MM.1S (cell line): ENCODE results near the gene ACKR2.

Experiments
- DNase-seq: peaks from one replicate; pipeline ENCODE4 v3.0.0-alpha.2; 2015
- H2AFZ ChIP-seq: fragments of 300-600 bp; sonication (generic); 2 replicates; pipeline ENCODE4 v1.6.0; 2016; ENCODE audit warnings: antibody characterized with exemption, low read length
- H3F3A ChIP-seq: fragments of 300-600 bp; sonication (generic); 2 replicates; pipeline ENCODE4 v1.6.1; 2016; ENCODE audit warnings: mild to moderate bottlenecking, antibody characterized with exemption, low read length, moderate library complexity, mixed read lengths; ENCODE audit not compliant: insufficient read depth
- H3K27ac ChIP-seq: fragments of 300-600 bp; sonication (generic); 2 replicates; pipeline ENCODE4 v1.5.1; 2016; ENCODE audit warnings: mild to moderate bottlenecking, low read length
- H3K27me3 ChIP-seq: fragments of 300-600 bp; sonication (generic); replicated peaks from 2 replicates; pipeline ENCODE4 v1.6.0; 2016; ENCODE audit warnings: low read length; ENCODE audit not compliant: insufficient read depth
- H3K36me3 ChIP-seq: fragments of 300-600 bp; sonication (generic); replicated peaks from 2 replicates; pipeline ENCODE4 v1.6.1; 2016; ENCODE audit warnings: mild to moderate bottlenecking, low read length, mixed read lengths; ENCODE audit not compliant: insufficient read depth
- H3K4me1 ChIP-seq: fragments of 300-600 bp; sonication (generic); 2 replicates; pipeline ENCODE4 v1.6.1; 2016; ENCODE audit warnings: low read length, mixed read lengths
- H3K4me2 ChIP-seq: fragments of 300-600 bp; sonication (generic); 2 replicates; pipeline ENCODE4 v1.6.0; 2016; ENCODE audit warnings: low read depth, low read length
- H3K4me3 ChIP-seq: fragments of 300-600 bp; sonication (generic); 2 replicates; pipeline ENCODE4 v1.5.1; 2016; ENCODE audit warnings: low read length, mixed read lengths
- H3K79me2 ChIP-seq: fragments of 300-600 bp; sonication (generic); 2 replicates; pipeline ENCODE4 v1.6.1; 2016; ENCODE audit warnings: mixed run types, low read length, mixed read lengths
- H3K9ac ChIP-seq: fragments of 300-600 bp; sonication (generic); 2 replicates; pipeline ENCODE4 v1.6.1; 2016; ENCODE audit warnings: low read length, mixed read lengths
- H3K9me2 ChIP-seq: fragments of 300-600 bp; sonication (generic); replicated peaks from 2 replicates; pipeline ENCODE4 v1.6.1; 2016; ENCODE audit warnings: mild to moderate bottlenecking, low read length, mixed read lengths; ENCODE audit not compliant: insufficient read depth
- H3K9me3 ChIP-seq: fragments of 300-600 bp; sonication (generic); replicated peaks from 2 replicates; pipeline ENCODE4 v1.6.1; 2016; ENCODE audit warnings: mild to moderate bottlenecking, low read length, mixed read lengths; ENCODE audit not compliant: insufficient read depth
- H4K20me1 ChIP-seq: fragments of 300-600 bp; sonication (generic); 2 replicates; pipeline ENCODE4 v1.6.1; 2016; ENCODE audit warnings: mild to moderate bottlenecking, low read length, moderate library complexity, mixed read lengths; ENCODE audit not compliant: insufficient read depth
- CTCF ChIP-seq: fragments of 300-600 bp; sonication (generic); IDR thresholded peaks from 2 replicates; pipeline ENCODE4 v1.5.1; 2016; ENCODE audit warnings: antibody characterized with exemption, low read length, mixed read lengths
- EZH2 ChIP-seq: fragments of 300-600 bp; sonication (generic); optimal IDR thresholded peaks from 2 replicates; pipeline ENCODE3; 2017; ENCODE audit warnings: low read depth, mild to moderate bottlenecking, antibody characterized with exemption, low read length, mixed read lengths
- EZH2phosphoT487 ChIP-seq: fragments of 300-600 bp; sonication (generic); IDR thresholded peaks from 2 replicates; pipeline ENCODE4 v1.6.1; 2018; ENCODE audit warnings: antibody characterized with exemption, low read length

ACKR2 gene

GRCh38 chr3:42874749-42875148, 65.5 kb downstream of the ACKR2 start:
- TF ChIP-seq EZH2phosphoT487 (no peak), CTCF (no peak), EZH2 (no peak)
- H3K4me1 ChIP-seq, result no peaks in the 10 kb centered on the region
- no peak overlapping the region for H2AFZ ChIP-seq
- no peaks in the 10 kb centered on the region for H3K27me3 ChIP-seq
- no peaks in the 10 kb centered on the region for H3K36me3 ChIP-seq
- H3K9me2 ChIP-seq, result no peaks in the 10 kb centered on the region
- no peak for DNase-seq
- no peaks in the 10 kb centered on the region for H3F3A ChIP-seq
- no peaks in the 10 kb centered on the region for H3K79me2 ChIP-seq
- no peak overlapping the region for H3K4me2 ChIP-seq
- H4K20me1 ChIP-seq, result no peaks in the 10 kb centered on the region
- no peak overlapping the region for H3K4me3 ChIP-seq
- H3K9me3 ChIP-seq, result no peaks in the 10 kb centered on the region
- no peak overlapping the region for H3K27ac ChIP-seq
- H3K9ac ChIP-seq, result no peak overlapping the region

- H2AFZ ChIP-seq, result no peak within 1 kb of the TSS
- H3K9me3 ChIP-seq, result no peaks in the 10 kb centered on the region
- H3K4me1 ChIP-seq, result no peaks in the 10 kb centered on the region
- no peaks in the 10 kb centered on the region for H3K36me3 ChIP-seq
- no peaks in the 10 kb centered on the region for H3F3A ChIP-seq
- no peak within 1 kb of the TSS for H3K4me3 ChIP-seq
- no peaks in the 10 kb centered on the region for H3K27me3 ChIP-seq
- H3K27ac ChIP-seq, result no peak within 1 kb of the TSS
- no peaks in the 10 kb centered on the region for H4K20me1 ChIP-seq
- no peak within 1 kb of the TSS for H3K9ac ChIP-seq
- no peaks in the 10 kb centered on the region for H3K9me2 ChIP-seq
- no peak within 1 kb of the TSS for H3K4me2 ChIP-seq
- H3K79me2 ChIP-seq, result no peaks in the 10 kb centered on the region
- TF ChIP-seq EZH2 (no peak), CTCF (no peak), EZH2phosphoT487 (no peak)
- no peak for DNase-seq
Measured at GRCh38 chr3:42875325-42876151, 66.3 kb downstream of the ACKR2 start, which contains the start of gene CYP8B1. Gene CYP8B1, minus strand, starts transcription at chr3:42875879. Its CDS starts 63 bp downstream, at chr3:42875816.

GRCh38 chr3:42876401-42876800, 67.2 kb downstream of the ACKR2 start:
- H2AFZ ChIP-seq, result no peak overlapping the region
- no peak overlapping the region for H3K27ac ChIP-seq
- H4K20me1 ChIP-seq, result no peaks in the 10 kb centered on the region
- no peaks in the 10 kb centered on the region for H3K9me3 ChIP-seq
- no peaks in the 10 kb centered on the region for H3K4me1 ChIP-seq
- no peaks in the 10 kb centered on the region for H3K36me3 ChIP-seq
- H3K9ac ChIP-seq, result no peak overlapping the region
- no peak overlapping the region for H3K4me2 ChIP-seq
- no peak for TF ChIP-seq EZH2
- TF ChIP-seq CTCF, result no peak
- TF ChIP-seq EZH2phosphoT487, result no peak
- no peaks in the 10 kb centered on the region for H3K9me2 ChIP-seq
- no peaks in the 10 kb centered on the region for H3K79me2 ChIP-seq
- H3K4me3 ChIP-seq, result no peak overlapping the region
- DNase-seq, result no peak
- no peaks in the 10 kb centered on the region for H3K27me3 ChIP-seq
- no peaks in the 10 kb centered on the region for H3F3A ChIP-seq
